Hematopoietic multipotent progenitor cell (in vitro differentiated cells): Measurements from ENCODE around the gene ZNF652. TPM values are rescaled to one million over a fixed set of nuclear protein-coding genes. Genes with fewer than 3 reads are reported as not detected.
"Not testable (repeated sequence)": the region's sequence is repeated elsewhere in the genome, so short reads cannot be mapped to it uniquely, and the experiment has no call there.

Source experiments
- DNase-seq, 3 donors: peaks; one replicate each; pipeline ENCODE4 v3.0.0-alpha.2; 2011 to 2015; ENCODE audit warnings: low read depth in 2 of 3, low spot score in 2 of 3
- small RNA-seq: library from RNA; depleted of rRNA; stranded (forward); fragments of <200 nt; gene quantifications from one replicate; pipeline ENCODE3, GENCODE V24; 2012
- total RNA-seq: library from RNA; depleted of rRNA; stranded (reverse); fragments of >200 nt; gene quantifications from one replicate; pipeline ENCODE4 v1.2.3, GENCODE V29; 2012

Gene ZNF652
- total RNA-seq, 1 donor, result 15.1 TPM

- no peak for DNase-seq
These were observed 84.4 kb downstream of the ZNF652 start for GRCh38 chr17:49277638-49278037.

GRCh38 chr17:49275981-49276380, 86.1 kb downstream of the ZNF652 start:
- DNase-seq, result not testable (repeated sequence)

DNA sequence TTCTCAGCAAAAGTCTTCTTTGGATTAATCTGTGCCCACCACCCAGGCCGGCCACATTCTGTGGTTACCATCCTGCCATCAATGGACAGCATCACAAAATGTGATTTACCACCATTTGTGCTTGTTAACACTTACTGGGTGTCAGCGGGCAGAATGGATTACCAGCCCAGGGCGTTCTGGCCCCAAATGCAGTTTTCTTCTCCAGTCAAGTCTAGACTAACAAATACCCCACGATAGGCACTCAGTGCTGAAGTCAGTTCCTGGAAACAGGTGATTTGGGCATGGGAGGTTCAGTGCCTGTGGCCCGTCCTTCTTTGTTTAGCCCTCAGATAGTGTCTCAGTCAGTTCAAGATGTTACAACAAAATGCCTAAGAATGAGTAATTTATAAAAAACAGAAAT, 92.7 kb downstream of the ZNF652 start:
- no peak for DNase-seq

DNA sequence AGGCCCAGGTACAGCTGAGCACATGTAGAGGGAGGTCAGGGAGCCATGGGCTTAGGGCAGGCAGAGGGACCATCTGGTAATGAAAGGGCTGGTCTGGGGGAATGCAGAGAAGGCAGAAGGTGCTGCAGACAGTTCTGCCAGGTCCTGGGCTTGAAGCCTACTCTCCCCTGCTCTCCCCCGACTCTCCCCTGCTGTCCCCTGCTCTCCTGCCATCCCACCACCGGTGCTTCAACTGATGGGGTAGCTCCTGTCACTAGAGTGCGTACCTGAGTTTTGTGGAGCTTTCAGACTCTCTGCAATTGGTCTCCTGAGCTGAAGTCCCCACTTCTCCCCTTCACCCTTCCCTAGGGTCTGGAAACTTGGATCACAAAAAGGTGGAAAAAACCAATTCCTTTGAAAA, 94.1 kb downstream of the ZNF652 start:
- DNase-seq, result no peak

DNA sequence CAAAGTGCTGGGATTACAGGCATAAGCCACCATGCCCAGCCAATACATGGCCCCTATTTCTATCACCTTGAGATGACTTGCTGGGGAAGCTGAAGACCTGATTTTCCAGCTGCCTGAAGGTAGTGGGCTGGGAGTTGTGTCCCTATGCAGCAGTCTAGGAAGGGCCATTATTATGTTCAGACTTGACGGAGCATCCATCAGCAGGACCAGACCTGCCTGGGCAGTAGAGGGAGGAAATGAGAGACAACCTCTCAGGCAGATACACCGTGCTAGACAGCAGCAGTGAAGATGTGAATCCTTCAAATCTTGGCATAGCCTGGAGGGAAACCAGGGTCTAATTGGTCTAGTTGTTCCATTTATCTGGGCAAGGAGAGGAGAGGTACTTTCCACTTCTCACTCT, 95.8 kb downstream of the ZNF652 start:
- DNase-seq, result no peak

DNA sequence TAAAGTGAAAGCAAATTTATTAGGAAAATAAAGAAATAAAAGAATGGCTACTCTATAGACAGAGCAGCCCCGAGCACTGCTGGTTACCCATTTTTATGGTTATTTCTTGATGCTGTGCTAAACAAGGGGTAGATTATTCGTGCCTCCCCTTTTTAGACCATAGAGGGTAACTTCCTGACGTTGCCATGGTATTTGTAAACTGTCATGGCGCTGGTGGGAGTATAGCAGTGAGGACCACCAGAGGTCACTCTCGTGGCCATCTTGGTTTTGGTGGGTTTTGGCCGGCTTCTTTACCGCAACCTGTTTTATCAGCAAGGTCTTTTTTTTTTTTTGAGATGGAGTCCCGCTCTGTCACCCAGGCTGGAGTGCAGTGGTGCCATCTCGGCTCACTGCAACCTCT, 100.5 kb downstream of the ZNF652 start:
- not testable (repeated sequence) for DNase-seq

- peak in 1 of 3 donors; percentile 14 for DNase-seq
These were observed 101.2 kb downstream of the ZNF652 start for GRCh38 chr17:49260817-49261291.

DNA sequence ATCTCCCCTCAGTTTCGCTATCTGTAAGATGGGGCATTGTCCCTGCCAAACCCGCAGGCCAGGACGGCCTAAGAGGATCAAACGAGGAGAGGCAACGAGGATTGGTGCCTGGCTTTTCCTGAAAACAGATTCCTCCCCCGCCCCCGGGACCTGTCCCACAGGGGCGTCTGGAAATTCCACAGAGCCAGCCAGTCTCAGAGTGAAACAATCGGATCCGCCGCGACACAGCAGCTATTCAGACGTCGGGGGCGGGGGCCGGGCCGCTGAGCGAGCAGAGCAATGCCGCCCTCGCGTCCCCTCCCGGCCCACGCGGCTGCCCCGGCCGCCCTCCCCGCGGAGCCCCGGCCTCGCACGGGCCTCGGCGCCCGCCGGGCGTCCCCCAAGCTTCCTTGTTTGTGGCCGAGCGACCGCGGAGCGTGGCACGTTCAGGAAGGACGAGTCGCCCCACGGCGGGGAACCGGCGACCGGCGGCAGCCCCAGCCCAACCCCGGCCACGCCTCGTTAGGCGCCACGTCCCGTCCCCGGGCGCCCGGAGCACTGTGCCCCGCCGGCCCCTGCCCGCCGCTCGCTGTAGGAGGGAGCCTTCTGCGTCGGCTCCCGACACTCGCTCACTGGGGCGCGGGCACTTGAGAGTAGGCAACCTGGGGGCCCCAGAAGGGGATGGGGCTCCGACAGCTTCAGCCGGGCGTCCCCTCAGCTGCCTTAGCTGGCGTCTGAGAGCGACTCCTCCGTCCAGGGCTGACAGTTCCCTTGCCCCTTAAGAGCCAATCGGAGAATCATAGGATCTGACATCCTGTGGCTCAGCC, 101.8 kb downstream of the ZNF652 start:
- DNase-seq, result peak; percentile 19 to 69 (median 66)

GRCh38 chr17:49259663-49260010, 102.4 kb downstream of the ZNF652 start:
- DNase-seq, result no peak

DNA sequence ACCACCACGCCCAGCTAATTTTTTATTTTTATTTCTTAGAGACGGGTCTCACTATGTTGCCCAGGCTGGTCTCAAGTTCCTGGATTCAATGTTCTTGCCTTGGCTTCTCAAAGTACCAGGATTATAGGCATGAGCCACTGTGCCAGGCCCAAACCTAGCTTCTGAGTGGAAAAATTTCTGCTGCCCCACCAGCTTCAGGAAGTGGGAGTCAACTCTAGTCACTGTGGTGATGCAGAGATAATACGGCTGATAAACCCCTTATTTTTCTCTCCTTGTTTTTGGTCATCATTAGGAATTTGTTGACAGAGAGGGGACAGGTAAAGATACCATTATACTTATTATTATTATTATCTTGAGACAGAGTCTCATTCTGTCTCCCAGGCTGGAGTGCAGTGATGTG, 103.7 kb downstream of the ZNF652 start:
- DNase-seq, result no peak

GRCh38 chr17:49255125-49255524, 106.9 kb downstream of the ZNF652 start:
- peak in 1 of 3 donors; percentile 47 for DNase-seq

GRCh38 chr17:49254066-49254465, 108.0 kb downstream of the ZNF652 start:
- DNase-seq, result no peak

DNA sequence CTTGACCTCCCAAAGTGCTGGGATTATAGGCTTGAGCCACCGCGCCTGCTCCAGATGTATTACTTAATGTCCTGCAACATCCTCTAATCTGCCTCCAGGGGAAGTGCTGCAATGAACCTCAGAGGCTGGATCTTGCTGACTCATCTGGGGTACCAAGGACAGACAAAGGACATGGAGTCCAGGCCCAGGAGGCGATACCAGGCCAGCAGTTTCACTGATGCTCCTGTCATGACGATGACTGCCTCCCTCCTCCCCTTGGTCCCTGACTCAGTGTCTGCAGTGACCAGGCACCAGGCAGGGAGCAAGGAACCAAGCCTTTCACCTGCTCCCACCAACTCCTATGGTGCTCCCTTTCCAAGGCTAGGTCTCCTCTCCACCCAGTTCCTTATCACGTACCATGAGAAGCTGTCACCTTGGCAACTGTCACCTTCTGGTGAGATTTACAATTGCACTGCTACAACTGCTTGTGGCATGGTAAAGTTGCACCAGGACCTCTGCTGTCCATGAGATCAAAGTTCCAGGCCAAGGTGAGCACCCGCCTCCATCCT, 109.8 kb downstream of the ZNF652 start:
- no peak for DNase-seq

DNA sequence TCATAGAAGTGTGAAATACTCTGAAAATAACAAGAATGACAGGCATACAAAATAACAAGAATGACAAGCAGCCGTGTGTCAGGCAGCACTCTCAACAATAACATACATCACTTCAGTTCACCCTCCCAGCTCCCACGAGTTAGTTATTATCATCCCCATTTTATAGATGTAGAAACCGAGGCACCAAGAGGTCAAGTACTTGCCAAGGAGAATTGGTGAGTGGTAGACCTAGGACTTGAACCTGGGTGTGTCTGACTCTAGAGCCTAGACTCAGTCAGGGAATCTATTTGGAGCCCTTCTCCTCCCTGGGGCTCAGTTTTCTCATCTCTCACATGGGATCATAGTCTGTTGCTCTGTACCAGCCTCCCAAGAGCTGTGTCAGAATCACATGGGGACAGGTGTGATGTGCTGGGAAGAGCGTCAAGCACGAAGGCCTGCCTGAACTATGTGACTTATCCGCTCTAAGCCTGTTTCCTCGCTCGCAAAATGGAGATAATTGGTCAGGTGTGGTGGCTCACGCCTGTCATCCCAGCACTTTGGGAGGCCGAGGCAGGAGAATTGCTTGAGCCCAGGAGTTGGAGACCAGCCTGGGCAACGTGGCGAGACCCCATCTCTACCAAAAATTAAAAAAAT, 112.0 kb downstream of the ZNF652 start:
- DNase-seq, result no peak

GRCh38 chr17:49249292-49249794, 112.7 kb downstream of the ZNF652 start:
- no peak for DNase-seq

GRCh38 chr17:49247944-49248343, 114.1 kb downstream of the ZNF652 start:
- no peak for DNase-seq

GRCh38 chr17:49244839-49245238, 117.2 kb downstream of the ZNF652 start:
- no peak for DNase-seq

Small RNAs within 50 kb of the gene (small RNA-seq; reads per million reads assigned to genes)
- not detected for gene MIR6129

Other genes with a start within 250 kb of the ZNF652 start
- not detected for gene B4GALNT2, start 229.5 kb downstream of the ZNF652 start, total RNA-seq
- gene GNGT2, start 151.7 kb downstream of the ZNF652 start, total RNA-seq, result 0.27 TPM
- gene ABI3, start 151.5 kb downstream of the ZNF652 start, total RNA-seq, result 0.54 TPM
- gene PHOSPHO1, start 131.5 kb downstream of the ZNF652 start, total RNA-seq, result under 0.01 TPM
- gene PHB1, start 52.6 kb upstream of the ZNF652 start, total RNA-seq, result 102 TPM
- gene NGFR, start 133.0 kb upstream of the ZNF652 start, total RNA-seq, result 0.27 TPM
- under 0.01 TPM for gene NXPH3, start 213.6 kb upstream of the ZNF652 start, total RNA-seq